ENCODE results near the gene HS6ST1. TPM values are rescaled to one million over a fixed set of nuclear protein-coding genes. Genes with fewer than 3 reads are reported as not detected.

The HS6ST1 gene
- total and polyA plus RNA-seq, 7 experiments from 2014 or later = 1.6 to 14.3 (median 11.3) TPM

GRCh38 chr2:128304330-128304714 lies 14.3 kb downstream of the HS6ST1 start:
- DNase-seq (no peak), ATAC-seq (no peak)
- Histone ChIP-seq H3K4me1 (ENCODE audit: control insufficient read depth in 2 of 2, insufficient read depth in 2 of 2, low read length in 2 of 2) (no peaks in the 10 kb centered on the region), H3K27ac (ENCODE audit: low read depth, low read length) (no peak overlapping the region), H3K4me3 (ENCODE audit: low read length) (no peak overlapping the region), H3K36me3 (ENCODE audit: control insufficient read depth in 2 of 3, insufficient read depth in 3 of 3, low read length in 3 of 3) (no peaks in the 10 kb centered on the region), H3K9me3 (ENCODE audit: control insufficient read depth in 2 of 3, low read length in 3 of 3) (no peaks in the 10 kb centered on the region), H3K27me3 (ENCODE audit: control insufficient read depth in 2 of 2, insufficient read depth in 2 of 2, low read length in 2 of 2) (no peaks in the 10 kb centered on the region)
- no peak overlapping the region for H3K27ac Mint-ChIP-seq
- no peaks in the 10 kb centered on the region for H3K9me3 Mint-ChIP-seq
- H3K36me3 Mint-ChIP-seq = peaks cover 0 to 4% (median 0%) of the 10 kb centered on the region in 5 donors
- POLR2A ChIA-PET = no interaction called here
- H3K27me3 Mint-ChIP-seq = no peaks in the 10 kb centered on the region
- H3K4me3 Mint-ChIP-seq = no peak overlapping the region
- H3K4me1 Mint-ChIP-seq = peaks cover 0 to 14% (median 12%) of the 10 kb centered on the region in 7 donors
- CTCF ChIA-PET = no interaction called here
- intact Hi-C loops (cut with micrococcal nuclease) = no loop called here

GRCh38 chr2:128303911-128304310 lies 14.8 kb downstream of the HS6ST1 start:
- no peaks in the 10 kb centered on the region for H3K36me3 ChIP-seq (ENCODE audit: control insufficient read depth in 2 of 3, insufficient read depth in 3 of 3, low read length in 3 of 3)
- H3K27me3 ChIP-seq (ENCODE audit: control insufficient read depth in 2 of 2, insufficient read depth in 2 of 2, low read length in 2 of 2) = no peaks in the 10 kb centered on the region
- ChIA-PET POLR2A (no interaction called here), CTCF (no interaction called here)
- H3K4me1 ChIP-seq (ENCODE audit: control insufficient read depth in 2 of 2, insufficient read depth in 2 of 2, low read length in 2 of 2) = no peaks in the 10 kb centered on the region
- Mint-ChIP-seq H3K4me3 (no peak overlapping the region), H3K36me3 (peaks cover 0 to 7% (median 0%) of the 10 kb centered on the region in 5 donors), H3K27me3 (no peaks in the 10 kb centered on the region), H3K9me3 (no peaks in the 10 kb centered on the region), H3K27ac (no peak overlapping the region), H3K4me1 (peaks cover 0 to 14% (median 12%) of the 10 kb centered on the region in 7 donors)
- H3K27ac ChIP-seq (ENCODE audit: low read depth, low read length) = no peak overlapping the region
- no peaks in the 10 kb centered on the region for H3K9me3 ChIP-seq (ENCODE audit: control insufficient read depth in 2 of 3, low read length in 3 of 3)
- H3K4me3 ChIP-seq (ENCODE audit: low read length) = no peak overlapping the region
- no peak for ATAC-seq
- DNase-seq = no peak
- intact Hi-C loops (cut with micrococcal nuclease) = no loop called here

GRCh38 chr2:128303095-128303791 lies 15.4 kb downstream of the HS6ST1 start:
- no peaks in the 10 kb centered on the region for H3K27me3 ChIP-seq (ENCODE audit: control insufficient read depth in 2 of 2, insufficient read depth in 2 of 2, low read length in 2 of 2)
- H3K36me3 Mint-ChIP-seq = peaks cover 0 to 11% (median 4%) of the 10 kb centered on the region in 5 donors
- CTCF ChIA-PET = no interaction called here
- DNase-seq (no peak), ATAC-seq (no peak)
- H3K27ac ChIP-seq (ENCODE audit: low read depth, low read length) = no peak overlapping the region
- H3K9me3 ChIP-seq (ENCODE audit: control insufficient read depth in 2 of 3, low read length in 3 of 3) = no peaks in the 10 kb centered on the region
- intact Hi-C loops (cut with micrococcal nuclease) = no loop called here
- no peaks in the 10 kb centered on the region for H3K27me3 Mint-ChIP-seq
- POLR2A ChIA-PET = no interaction called here
- H3K4me3 ChIP-seq (ENCODE audit: low read length) = no peak overlapping the region
- peaks cover 0 to 4% (median 0%) of the 10 kb centered on the region in 11 donors for H3K9me3 Mint-ChIP-seq
- H3K4me3 Mint-ChIP-seq = no peak overlapping the region
- H3K36me3 ChIP-seq (ENCODE audit: control insufficient read depth in 2 of 3, insufficient read depth in 3 of 3, low read length in 3 of 3) = no peaks in the 10 kb centered on the region
- H3K4me1 Mint-ChIP-seq = peaks cover 0 to 16% (median 14%) of the 10 kb centered on the region in 7 donors
- no peaks in the 10 kb centered on the region for H3K4me1 ChIP-seq (ENCODE audit: control insufficient read depth in 2 of 2, insufficient read depth in 2 of 2, low read length in 2 of 2)
- H3K27ac Mint-ChIP-seq = no peak overlapping the region

- peaks cover 0 to 5% (median 0%) of the 10 kb centered on the region in 11 donors for H3K9me3 Mint-ChIP-seq
- H3K27me3 Mint-ChIP-seq = no peaks in the 10 kb centered on the region
- Histone ChIP-seq H3K27me3 (ENCODE audit: control insufficient read depth in 2 of 2, insufficient read depth in 2 of 2, low read length in 2 of 2) (no peaks in the 10 kb centered on the region), H3K4me3 (ENCODE audit: low read length) (no peak overlapping the region), H3K9me3 (ENCODE audit: control insufficient read depth in 2 of 3, low read length in 3 of 3) (no peaks in the 10 kb centered on the region), H3K27ac (ENCODE audit: low read depth, low read length) (no peak overlapping the region), H3K36me3 (ENCODE audit: control insufficient read depth in 2 of 3, insufficient read depth in 3 of 3, low read length in 3 of 3) (no peaks in the 10 kb centered on the region), H3K4me1 (ENCODE audit: control insufficient read depth in 2 of 2, insufficient read depth in 2 of 2, low read length in 2 of 2) (no peaks in the 10 kb centered on the region)
- no peak for ATAC-seq
- H3K4me3 Mint-ChIP-seq = no peak overlapping the region
- POLR2A ChIA-PET = no interaction called here
- DNase-seq = no peak
- H3K4me1 Mint-ChIP-seq = peaks cover 0 to 21% (median 11%) of the 10 kb centered on the region in 7 donors
- H3K36me3 Mint-ChIP-seq = peaks cover 0 to 10% (median 5%) of the 10 kb centered on the region in 5 donors
- intact Hi-C loops (cut with micrococcal nuclease) = no loop called here
- CTCF ChIA-PET = no interaction called here
- no peak overlapping the region for H3K27ac Mint-ChIP-seq
Measured at GRCh38 chr2:128302744-128303067, 16.0 kb downstream of the HS6ST1 start.

GRCh38 chr2:128302011-128302743 lies 16.5 kb downstream of the HS6ST1 start:
- no peak for DNase-seq
- Mint-ChIP-seq H3K27me3 (no peaks in the 10 kb centered on the region), H3K9me3 (peaks cover 0 to 5% (median 0%) of the 10 kb centered on the region in 11 donors), H3K27ac (no peak overlapping the region), H3K36me3 (peaks cover 0 to 8% (median 5%) of the 10 kb centered on the region in 5 donors), H3K4me3 (no peak overlapping the region), H3K4me1 (peaks cover 0 to 21% (median 9%) of the 10 kb centered on the region in 7 donors)
- H3K9me3 ChIP-seq (ENCODE audit: control insufficient read depth in 2 of 3, low read length in 3 of 3) = no peaks in the 10 kb centered on the region
- no peak for ATAC-seq
- POLR2A ChIA-PET = no interaction called here
- H3K4me3 ChIP-seq (ENCODE audit: low read length) = no peak overlapping the region
- CTCF ChIA-PET = no interaction called here
- H3K4me1 ChIP-seq (ENCODE audit: control insufficient read depth in 2 of 2, insufficient read depth in 2 of 2, low read length in 2 of 2) = no peaks in the 10 kb centered on the region
- H3K27ac ChIP-seq (ENCODE audit: low read depth, low read length) = no peak overlapping the region
- intact Hi-C loops (cut with micrococcal nuclease) = no loop called here
- H3K36me3 ChIP-seq (ENCODE audit: control insufficient read depth in 2 of 3, insufficient read depth in 3 of 3, low read length in 3 of 3) = no peaks in the 10 kb centered on the region
- H3K27me3 ChIP-seq (ENCODE audit: control insufficient read depth in 2 of 2, insufficient read depth in 2 of 2, low read length in 2 of 2) = no peaks in the 10 kb centered on the region

GRCh38 chr2:128301501-128301966 lies 17.1 kb downstream of the HS6ST1 start:
- Mint-ChIP-seq H3K27ac (no peak overlapping the region), H3K9me3 (peaks cover 0 to 5% (median 0%) of the 10 kb centered on the region in 11 donors), H3K4me1 (peaks cover 0 to 21% (median 9%) of the 10 kb centered on the region in 7 donors), H3K4me3 (no peak overlapping the region), H3K36me3 (peaks cover 0 to 8% (median 5%) of the 10 kb centered on the region in 5 donors), H3K27me3 (no peaks in the 10 kb centered on the region)
- Histone ChIP-seq H3K36me3 (ENCODE audit: control insufficient read depth in 2 of 3, insufficient read depth in 3 of 3, low read length in 3 of 3) (no peaks in the 10 kb centered on the region), H3K27me3 (ENCODE audit: control insufficient read depth in 2 of 2, insufficient read depth in 2 of 2, low read length in 2 of 2) (no peaks in the 10 kb centered on the region), H3K9me3 (ENCODE audit: control insufficient read depth in 2 of 3, low read length in 3 of 3) (no peaks in the 10 kb centered on the region), H3K4me1 (ENCODE audit: control insufficient read depth in 2 of 2, insufficient read depth in 2 of 2, low read length in 2 of 2) (no peaks in the 10 kb centered on the region), H3K4me3 (ENCODE audit: low read length) (no peak overlapping the region), H3K27ac (ENCODE audit: low read depth, low read length) (no peak overlapping the region)
- intact Hi-C loops (cut with micrococcal nuclease) = no loop called here
- CTCF ChIA-PET = no interaction called here
- DNase-seq (no peak), ATAC-seq (no peak)
- POLR2A ChIA-PET = no interaction called here

GRCh38 chr2:128301021-128301420 lies 17.6 kb downstream of the HS6ST1 start:
- Histone ChIP-seq H3K36me3 (ENCODE audit: control insufficient read depth in 2 of 3, insufficient read depth in 3 of 3, low read length in 3 of 3) (no peaks in the 10 kb centered on the region), H3K9me3 (ENCODE audit: control insufficient read depth in 2 of 3, low read length in 3 of 3) (no peaks in the 10 kb centered on the region), H3K4me3 (ENCODE audit: low read length) (no peak overlapping the region), H3K4me1 (ENCODE audit: control insufficient read depth in 2 of 2, insufficient read depth in 2 of 2, low read length in 2 of 2) (no peaks in the 10 kb centered on the region), H3K27me3 (ENCODE audit: control insufficient read depth in 2 of 2, insufficient read depth in 2 of 2, low read length in 2 of 2) (no peaks in the 10 kb centered on the region), H3K27ac (ENCODE audit: low read depth, low read length) (no peak overlapping the region)
- ChIA-PET CTCF (no interaction called here), POLR2A (no interaction called here)
- Mint-ChIP-seq H3K27me3 (no peaks in the 10 kb centered on the region), H3K4me1 (peaks cover 0 to 21% (median 7%) of the 10 kb centered on the region in 7 donors), H3K4me3 (no peak overlapping the region), H3K9me3 (peaks cover 0 to 5% (median 0%) of the 10 kb centered on the region in 11 donors), H3K27ac (no peak overlapping the region), H3K36me3 (peaks cover 0 to 8% (median 5%) of the 10 kb centered on the region in 5 donors)
- intact Hi-C loops (cut with micrococcal nuclease) = no loop called here
- ATAC-seq (no peak), DNase-seq (no peak)
